Fibroblast of skin of scalp (primary cell): ENCODE results near the gene C1QTNF9B. TPM values are rescaled to one million over a fixed set of nuclear protein-coding genes. Genes with fewer than 3 reads are reported as not detected.
"Not testable (repeated sequence)": the region's sequence is repeated elsewhere in the genome, so short reads cannot be mapped to it uniquely, and the experiment has no call there.

ENCODE experiments used
- DNase-seq: peaks from one replicate; pipeline ENCODE4 v3.0.0-alpha.2; 2013
- polyA plus RNA-seq, 2 experiments: library from polyadenylated mRNA; unstranded; fragments of 120-200 nt; gene quantifications; one replicate each; pipeline ENCODE4 v1.2.1, GENCODE V29; 2013; ENCODE audit not compliant: insufficient read length in 2 of 2

The C1QTNF9B gene
- 0.13 TPM for polyA plus RNA-seq (2013, experiment 1 of 2; ENCODE audit: insufficient read length)
- polyA plus RNA-seq (2013, experiment 2 of 2; ENCODE audit: insufficient read length) = 0.42 TPM

DNA sequence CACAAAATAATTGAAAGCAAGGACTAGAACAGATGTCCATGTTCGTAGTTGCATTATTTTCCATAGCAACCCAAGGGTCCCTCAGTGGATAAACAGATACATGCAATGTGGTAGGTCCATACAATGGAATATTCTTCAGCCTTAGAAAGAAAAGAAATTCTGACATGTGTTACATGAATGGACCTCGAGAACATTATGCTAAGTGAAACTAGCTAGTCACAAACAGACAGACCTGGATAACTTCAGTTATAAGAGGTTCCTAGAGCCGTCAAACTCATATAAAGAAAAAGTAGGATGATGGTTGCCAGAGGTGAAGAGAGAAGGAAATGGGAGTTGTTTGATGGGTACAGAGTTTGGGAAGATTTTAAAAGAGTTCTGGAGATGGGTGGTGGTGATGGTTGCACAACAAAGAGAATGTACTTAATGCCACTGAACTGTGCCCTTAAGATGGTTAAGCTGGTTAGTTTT is at the start of gene C1QTNF9B:
Gene C1QTNF9B, minus strand, starts transcription at position 51 of the 468 bp plus-strand sequence.
- not testable (repeated sequence) for DNase-seq

DNA sequence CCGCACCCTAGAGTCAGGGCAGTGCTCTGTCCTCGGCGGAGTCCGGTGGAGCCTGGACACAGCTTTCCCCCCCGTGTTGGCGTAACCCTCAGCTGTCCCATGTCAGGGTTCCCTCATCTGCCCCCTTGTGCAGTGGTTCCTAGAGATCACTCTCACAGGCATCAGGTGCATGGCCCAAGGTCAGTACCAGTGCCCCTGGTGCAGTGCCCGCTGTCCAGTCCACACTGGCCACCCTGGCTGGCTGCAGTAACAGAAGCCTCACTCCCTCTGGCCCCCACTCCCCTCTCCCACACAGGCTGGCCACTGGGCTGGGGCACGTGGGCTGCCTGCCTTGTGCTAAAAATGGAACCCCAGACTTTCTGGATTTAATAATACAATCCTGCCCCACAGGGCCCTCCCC is 49.6 kb upstream of the C1QTNF9B start:
- no peak for DNase-seq

DNA sequence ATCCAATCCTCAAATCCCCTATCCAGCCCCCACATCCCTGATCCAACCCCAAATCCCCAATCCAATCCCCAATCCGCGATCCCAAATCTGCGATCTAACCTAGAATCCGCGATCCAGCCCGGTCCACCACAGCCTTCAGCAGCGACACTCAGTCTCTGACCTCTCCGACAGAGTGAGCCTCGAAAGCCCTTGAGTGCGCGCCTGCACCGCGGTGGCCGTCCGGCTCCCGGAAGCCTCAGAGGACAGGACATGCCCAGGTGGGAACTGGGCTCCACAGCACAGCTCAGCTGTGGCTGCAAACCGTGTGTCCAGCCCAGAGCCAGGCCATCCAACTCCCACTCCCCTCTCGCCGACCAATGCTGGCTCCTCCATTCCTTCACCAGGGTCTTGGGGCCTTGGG is 48.8 kb upstream of the C1QTNF9B start:
- DNase-seq = no peak

- DNase-seq = no peak
Observed at GRCh38 chr13:23945612-23946011, 48.3 kb upstream of the C1QTNF9B start.

DNA sequence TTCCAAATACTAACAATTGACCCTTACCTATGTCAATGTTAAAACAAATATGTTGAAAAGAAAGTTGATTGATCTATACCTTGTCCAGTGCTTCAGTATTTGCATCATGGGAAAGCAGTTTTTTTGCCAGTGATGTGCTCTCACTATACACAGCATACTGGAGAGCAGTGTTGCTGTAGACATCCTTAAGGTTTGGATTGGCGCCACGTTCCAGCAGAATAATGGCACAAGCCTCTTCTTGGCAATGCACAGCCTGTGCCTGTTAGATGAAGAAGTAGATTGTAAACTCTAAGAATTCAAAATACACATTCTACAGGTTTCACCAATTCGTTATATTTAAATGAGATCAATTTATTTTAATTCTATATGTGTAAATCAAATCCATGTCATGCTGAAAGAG is 43.9 kb upstream of the C1QTNF9B start:
- no peak for DNase-seq

DNA sequence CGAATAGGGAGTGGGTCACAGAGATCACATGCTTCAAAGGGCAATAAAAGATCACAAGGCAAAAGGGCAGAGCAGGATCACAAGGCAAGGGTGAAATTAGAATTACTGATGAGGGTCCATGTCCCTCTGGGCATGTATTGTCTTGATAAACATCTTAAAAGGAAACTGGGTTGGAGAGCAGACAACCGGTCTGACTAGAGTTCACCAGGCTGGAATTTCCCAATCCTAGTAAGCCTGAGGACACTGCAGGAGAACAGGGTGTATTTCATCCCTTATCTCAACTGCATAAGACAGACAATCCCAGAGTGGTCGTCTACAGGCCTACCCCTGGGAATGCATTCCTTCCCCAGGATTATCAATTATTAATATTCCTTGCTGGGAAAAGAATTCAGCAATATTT is 42.4 kb upstream of the C1QTNF9B start:
- not testable (repeated sequence) for DNase-seq

DNA sequence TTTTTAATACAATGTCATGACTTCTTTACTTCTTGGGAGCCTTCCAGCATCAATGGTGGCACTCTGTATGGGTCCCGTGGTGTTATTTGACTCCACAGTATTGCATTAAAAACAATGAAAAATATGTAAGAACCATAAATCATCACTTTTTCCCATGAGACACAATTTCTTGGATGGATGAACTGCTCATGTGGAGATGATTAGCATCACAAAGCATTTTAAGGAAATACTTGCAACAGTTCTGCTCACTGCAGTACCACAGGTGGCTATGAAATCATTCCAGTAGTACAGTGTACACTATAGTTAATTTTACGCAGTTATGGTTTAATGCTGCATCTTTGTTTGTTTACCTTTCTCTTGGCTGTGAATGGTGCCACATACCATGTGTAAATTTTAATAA is 37.2 kb upstream of the C1QTNF9B start:
- DNase-seq = peak; percentile 84

- DNase-seq = peak; percentile 84
Observed at GRCh38 chr13:23928985-23929384, 31.7 kb upstream of the C1QTNF9B start.

- no peak for DNase-seq
Observed at GRCh38 chr13:23923031-23923430, 25.7 kb upstream of the C1QTNF9B start.

GRCh38 chr13:23922005-23922932 is 25.0 kb upstream of the C1QTNF9B start:
- no peak for DNase-seq

DNA sequence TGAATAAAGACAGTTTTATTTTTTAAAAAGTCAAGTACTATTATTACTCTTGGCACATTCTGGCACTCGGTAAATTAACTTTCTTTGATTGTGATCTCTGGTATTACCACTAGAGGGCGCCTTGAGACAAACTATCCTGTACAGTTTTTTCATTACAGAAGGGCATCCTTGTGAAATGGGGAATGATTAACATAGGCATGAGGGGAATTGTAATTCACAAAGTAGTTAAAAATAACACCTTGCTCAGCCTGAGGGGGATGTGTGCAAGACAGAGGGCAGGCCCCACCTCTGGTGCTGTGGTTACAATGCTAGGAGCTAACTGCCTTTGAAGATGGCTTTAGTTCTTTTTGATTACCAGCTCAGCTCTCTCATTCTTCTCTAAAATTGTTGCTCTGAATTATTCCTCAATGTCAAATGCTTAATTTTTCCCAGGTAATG is 24.2 kb upstream of the C1QTNF9B start:
- peak; percentile 70 for DNase-seq

GRCh38 chr13:23919006-23919405 is 21.7 kb upstream of the C1QTNF9B start:
- no peak for DNase-seq

GRCh38 chr13:23918208-23918607 is 20.9 kb upstream of the C1QTNF9B start:
- DNase-seq = peak; percentile 81

DNA sequence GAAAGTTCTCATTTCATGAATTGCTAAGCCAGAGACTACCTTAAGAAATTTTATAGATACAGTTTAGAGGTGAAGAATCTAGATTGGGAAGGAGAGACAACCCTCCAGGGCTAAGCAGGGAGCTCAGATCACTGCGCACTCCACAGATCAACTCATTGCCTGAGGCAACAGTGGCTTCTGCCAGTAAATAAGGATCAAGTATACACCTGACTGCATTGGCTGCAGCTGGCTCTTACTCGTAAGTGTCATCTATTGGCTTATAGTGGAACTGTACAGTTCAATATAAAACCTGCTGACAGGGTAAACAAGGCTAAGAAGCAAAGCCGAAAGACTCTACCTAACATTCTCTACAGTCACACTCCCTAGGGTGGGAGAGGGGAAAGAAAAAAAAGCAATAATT is 18.0 kb upstream of the C1QTNF9B start:
- DNase-seq = no peak

DNA sequence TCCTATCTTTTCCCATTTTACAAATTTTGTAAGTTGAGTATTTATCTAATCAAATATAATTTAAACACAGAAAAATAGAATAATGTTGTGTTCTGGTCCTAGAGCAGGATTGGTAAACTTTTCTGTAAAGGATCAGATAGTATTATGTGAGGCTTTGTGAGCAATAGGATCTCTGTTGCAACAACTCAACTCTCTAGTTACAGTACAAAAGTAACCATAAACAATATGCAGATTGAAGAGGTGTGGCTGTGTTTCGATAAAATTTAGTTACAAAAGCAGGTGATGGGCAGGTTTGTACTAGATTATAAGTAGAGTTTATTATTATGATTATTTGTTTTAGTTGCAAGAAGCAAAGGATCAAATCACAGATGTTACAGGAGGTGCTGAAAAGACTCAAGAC is 15.2 kb upstream of the C1QTNF9B start:
- DNase-seq = no peak

DNA sequence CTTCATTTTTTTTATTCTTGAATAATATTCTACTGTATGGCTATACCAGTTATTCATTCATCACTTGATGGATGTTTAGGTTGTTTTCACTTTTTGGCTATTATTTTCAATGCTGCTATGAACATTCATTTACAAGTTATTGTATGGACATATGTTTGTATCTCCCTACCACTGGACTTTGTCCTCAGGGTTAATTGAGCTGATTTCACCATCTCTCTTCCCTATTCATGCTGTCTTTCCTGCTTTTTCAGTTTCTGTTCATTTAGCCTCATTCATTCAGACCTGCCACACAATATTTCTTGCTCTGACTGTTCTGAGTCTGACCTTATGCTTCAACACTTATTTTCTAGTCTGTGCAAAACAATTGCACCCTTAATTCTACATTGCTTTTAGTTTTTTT is 12.3 kb upstream of the C1QTNF9B start:
- DNase-seq = no peak

- DNase-seq = no peak
Observed at GRCh38 chr13:23905766-23906165, 8.5 kb upstream of the C1QTNF9B start.

- DNase-seq = no peak
Observed at GRCh38 chr13:23903906-23904280, 6.6 kb upstream of the C1QTNF9B start.

DNA sequence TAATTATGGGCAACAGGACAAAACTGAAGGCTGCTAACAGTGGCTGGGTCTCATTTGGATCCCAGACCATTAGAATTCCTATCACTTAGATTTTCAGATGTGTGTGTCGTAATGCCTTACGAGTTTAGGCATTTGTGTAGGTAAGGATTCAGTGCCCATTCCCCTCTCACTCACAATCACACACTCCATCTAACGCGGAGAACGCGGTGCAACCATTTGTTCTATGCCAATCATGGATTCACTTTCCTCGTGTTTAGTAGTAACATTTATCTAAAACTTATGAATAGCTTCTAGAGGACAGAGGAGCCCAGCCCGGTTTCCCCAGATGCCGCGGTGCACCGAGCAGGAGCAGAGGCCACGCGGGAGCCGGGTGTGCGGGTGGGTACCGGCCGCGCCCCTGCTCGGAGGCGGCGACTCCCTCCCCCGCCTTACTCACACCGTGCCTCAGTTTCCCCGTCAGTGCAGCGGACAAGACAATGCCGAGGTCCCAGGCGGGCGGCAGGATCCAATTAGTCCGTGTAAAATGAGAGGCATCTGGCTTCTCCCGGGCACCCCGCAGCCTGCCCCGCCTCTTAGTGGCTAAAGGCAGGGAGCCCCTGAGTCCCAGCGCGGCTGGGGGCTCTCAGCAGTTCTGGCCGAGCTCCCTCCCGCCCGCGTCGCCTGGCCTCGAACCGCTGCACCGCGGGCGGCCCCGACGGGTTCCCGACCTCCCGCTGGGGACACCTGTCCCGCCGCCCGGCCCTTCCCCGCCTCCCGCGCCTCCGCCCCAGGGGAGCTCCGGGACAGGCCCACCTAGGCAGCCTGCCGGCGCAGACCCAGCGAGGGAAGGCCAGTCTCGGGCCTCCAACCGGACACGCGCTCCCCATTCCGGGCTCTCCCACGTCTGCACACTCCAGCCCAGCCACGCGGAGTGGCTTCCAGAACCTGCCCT is 5.9 kb upstream of the C1QTNF9B start:
- DNase-seq = no peak

DNA sequence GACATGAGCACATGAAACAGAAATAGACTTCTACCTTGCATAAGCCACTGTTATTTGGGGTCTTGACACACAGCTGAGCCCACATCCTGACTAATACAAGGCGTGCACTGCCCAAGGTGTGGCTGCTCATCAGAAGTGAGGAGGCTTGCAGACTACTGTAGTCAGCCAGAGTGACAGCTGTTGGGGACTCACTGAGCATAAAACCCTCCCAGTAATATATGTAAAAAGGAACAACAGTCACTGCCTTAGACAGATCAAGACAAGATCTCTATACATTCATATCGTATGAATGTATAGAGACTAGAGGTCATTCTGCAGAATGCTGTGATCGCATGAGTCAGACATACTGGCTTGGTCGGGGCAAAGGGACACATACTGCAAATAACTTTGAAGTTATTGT is 4.1 kb upstream of the C1QTNF9B start:
- peak; percentile 61 for DNase-seq

- peak; percentile 69 for DNase-seq
Observed at GRCh38 chr13:23899555-23899954, 2.3 kb upstream of the C1QTNF9B start.

DNA sequence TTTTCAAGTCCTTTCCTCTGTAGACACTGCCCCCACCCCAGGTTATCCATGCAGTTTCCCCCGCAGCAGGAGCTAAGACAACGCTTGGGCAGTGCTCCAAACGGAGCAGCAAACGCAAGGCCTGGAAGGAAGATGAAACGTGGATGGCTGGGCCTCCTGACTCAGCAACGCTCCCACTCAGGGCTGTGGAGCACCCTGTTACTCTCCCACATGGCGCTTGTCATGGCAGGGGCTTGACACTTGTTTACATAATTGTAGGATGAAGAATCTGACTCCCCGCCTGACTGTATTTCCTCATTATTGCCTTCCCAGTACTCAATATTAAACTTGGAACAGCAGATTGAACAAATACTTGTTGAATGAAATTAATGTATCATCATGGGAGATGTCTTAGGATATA is 799 bp upstream of the C1QTNF9B start:
- peak; percentile 86 for DNase-seq

DNA sequence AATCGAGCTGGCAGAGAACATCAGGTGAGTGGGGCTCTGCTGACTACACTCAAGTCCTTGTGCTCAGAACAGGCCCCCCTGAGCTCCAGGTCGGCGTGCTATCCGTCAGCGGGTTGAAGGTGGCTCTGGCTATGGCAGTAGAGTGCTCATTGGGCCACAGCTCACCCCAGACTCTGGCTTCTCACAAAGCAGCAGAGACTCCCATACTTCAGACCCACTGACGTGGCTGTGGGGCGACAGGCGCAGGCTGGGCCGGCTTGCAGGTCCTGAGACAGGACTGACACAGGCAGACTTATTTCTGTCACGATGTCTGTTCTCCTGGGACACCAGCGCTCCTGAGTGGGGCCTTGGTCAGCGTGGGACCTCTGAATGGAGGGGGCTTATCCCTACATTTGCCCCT is 2.6 kb downstream of the C1QTNF9B start:
- not testable (repeated sequence) for DNase-seq
